Fibroblast of lung (primary cell): ENCODE data around the gene SDCCAG8.

Experiments
- EZH2 ChIP-seq: IDR thresholded peaks from 2 replicates; pipeline ENCODE4 v1.5.1; 2012; ENCODE audit warnings: low read length, control low read depth, mild to moderate bottlenecking; ENCODE audit errors: missing control alignments
- TF ChIP-seq, protein P1 (sequence below), 2 donors: IDR thresholded peaks in 1 of 2; conservative IDR thresholded peaks in 1 of 2; 1 replicate in 1 of 2; 2 replicates in 1 of 2; pipeline ENCODE4 v1.5.1; 2011 to 2012; ENCODE audit warnings: low read length in 2 of 2, control low read depth in 1 of 2, inconsistent platforms in 1 of 2, low read depth in 1 of 2, mild to moderate bottlenecking in 1 of 2

GRCh38 chr1:243390162-243390791, 134.4 kb downstream of the SDCCAG8 start:
- no peak for TF ChIP-seq EZH2
- TF ChIP-seq, protein P1, sequence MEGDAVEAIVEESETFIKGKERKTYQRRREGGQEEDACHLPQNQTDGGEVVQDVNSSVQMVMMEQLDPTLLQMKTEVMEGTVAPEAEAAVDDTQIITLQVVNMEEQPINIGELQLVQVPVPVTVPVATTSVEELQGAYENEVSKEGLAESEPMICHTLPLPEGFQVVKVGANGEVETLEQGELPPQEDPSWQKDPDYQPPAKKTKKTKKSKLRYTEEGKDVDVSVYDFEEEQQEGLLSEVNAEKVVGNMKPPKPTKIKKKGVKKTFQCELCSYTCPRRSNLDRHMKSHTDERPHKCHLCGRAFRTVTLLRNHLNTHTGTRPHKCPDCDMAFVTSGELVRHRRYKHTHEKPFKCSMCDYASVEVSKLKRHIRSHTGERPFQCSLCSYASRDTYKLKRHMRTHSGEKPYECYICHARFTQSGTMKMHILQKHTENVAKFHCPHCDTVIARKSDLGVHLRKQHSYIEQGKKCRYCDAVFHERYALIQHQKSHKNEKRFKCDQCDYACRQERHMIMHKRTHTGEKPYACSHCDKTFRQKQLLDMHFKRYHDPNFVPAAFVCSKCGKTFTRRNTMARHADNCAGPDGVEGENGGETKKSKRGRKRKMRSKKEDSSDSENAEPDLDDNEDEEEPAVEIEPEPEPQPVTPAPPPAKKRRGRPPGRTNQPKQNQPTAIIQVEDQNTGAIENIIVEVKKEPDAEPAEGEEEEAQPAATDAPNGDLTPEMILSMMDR (conservative IDR thresholded peaks at IDR 0.05 in 1 of 2, IDR thresholded peaks at IDR 0.05 in 1 of 2; ENCODE audit: low read depth in 1 of 2, low read length in 2 of 2), result no peak
